Neural cell (in vitro differentiated cells): ENCODE results near the gene RASGRP3. TPM values are rescaled to one million over a fixed set of nuclear protein-coding genes. Genes with fewer than 3 reads are reported as not detected.

Source experiments
- H2AFZ ChIP-seq: fragments of 200-600, 300-800 bp; sonication (generic), shearing (Covaris generic); 2 replicates; pipeline ENCODE4 v1.6.0; 2014; ENCODE audit warnings: low read depth, mild to moderate bottlenecking, antibody characterized with exemption, low read length, moderate library complexity
- H3F3A ChIP-seq: fragments of 200-600 bp; shearing (Covaris generic); 2 replicates; pipeline ENCODE4 v1.6.1; 2016; ENCODE audit warnings: mild to moderate bottlenecking, moderate library complexity, mixed read lengths, antibody characterized with exemption, low read length; ENCODE audit not compliant: insufficient read depth, poor library complexity, severe bottlenecking
- H3K27ac ChIP-seq: fragments of 200-600, 300-800 bp; sonication (generic), shearing (Covaris generic); 2 replicates; pipeline ENCODE4 v1.5.1; 2014; ENCODE audit warnings: mild to moderate bottlenecking, low read length, moderate library complexity
- H3K27me3 ChIP-seq: fragments of 300-800, 200-600 bp; sonication (generic), shearing (Covaris generic); 2 replicates; pipeline ENCODE4 v1.6.0; 2014; ENCODE audit warnings: mild to moderate bottlenecking, low read depth, low read length, moderate library complexity; ENCODE audit not compliant: insufficient read depth
- H3K36me3 ChIP-seq: fragments of 300-800, 200-600 bp; sonication (generic), shearing (Covaris generic); 2 replicates; pipeline ENCODE4 v1.5.1; 2014; ENCODE audit warnings: mild to moderate bottlenecking, antibody characterized with exemption, low read length, moderate library complexity; ENCODE audit not compliant: insufficient read depth
- H3K4me2 ChIP-seq: fragments of 300-800, 200-600 bp; sonication (generic), shearing (Covaris generic); 2 replicates; pipeline ENCODE4 v1.6.0; 2014; ENCODE audit warnings: mild to moderate bottlenecking, low read length
- H3K4me3 ChIP-seq: fragments of 300-800, 200-600 bp; sonication (generic), shearing (Covaris generic); 2 replicates; pipeline ENCODE4 v1.5.1; 2014; ENCODE audit warnings: mild to moderate bottlenecking, low read length, moderate library complexity
- H3K79me2 ChIP-seq: fragments of 200-600 bp; shearing (Covaris generic); replicated peaks from 2 replicates; pipeline ENCODE4 v1.6.0; 2014; ENCODE audit warnings: mild to moderate bottlenecking, low read length, moderate library complexity; ENCODE audit not compliant: insufficient read depth
- H3K9ac ChIP-seq: fragments of 300-800, 200-600 bp; sonication (generic), shearing (Covaris generic); 2 replicates; pipeline ENCODE4 v1.6.1; 2016; ENCODE audit warnings: mild to moderate bottlenecking, low read length, mixed read lengths
- H3K9me2 ChIP-seq: fragments of 200-600 bp; shearing (Covaris generic); 2 replicates; pipeline ENCODE4 v1.6.1; 2016; ENCODE audit warnings: mild to moderate bottlenecking, low read length, mixed read lengths; ENCODE audit not compliant: insufficient read depth
- H3K9me3 ChIP-seq: fragments of 200-600, 300-800 bp; sonication (generic), shearing (Covaris generic); 2 replicates; pipeline ENCODE4 v1.6.1; 2016; ENCODE audit warnings: mild to moderate bottlenecking, mixed run types, low read length, moderate library complexity, mixed read lengths
- H4K20me1 ChIP-seq: fragments of 200-600 bp; shearing (Covaris generic); 2 replicates; pipeline ENCODE4 v1.6.1; 2016; ENCODE audit warnings: mild to moderate bottlenecking, mixed run types; ENCODE audit not compliant: insufficient read depth
- CTCF ChIP-seq: fragments of 450-650 bp; IDR thresholded peaks from 2 replicates; pipeline ENCODE4 v1.5.1; 2014; ENCODE audit warnings: antibody characterized with exemption, mild to moderate bottlenecking, moderate library complexity; ENCODE audit not compliant: poor library complexity, severe bottlenecking
- EP300 ChIP-seq: fragments of 450-650 bp; conservative IDR thresholded peaks from 2 replicates; pipeline ENCODE4 v1.6.1; 2014; ENCODE audit warnings: antibody characterized with exemption, mild to moderate bottlenecking, moderate library complexity; ENCODE audit not compliant: poor library complexity, severe bottlenecking
- EZH2 ChIP-seq: fragments of 200-600, 300-800 bp; shearing (Covaris generic), sonication (generic); IDR thresholded peaks from 2 replicates; pipeline ENCODE4 v1.6.1; 2014; ENCODE audit warnings: antibody characterized with exemption, low read length, borderline replicate concordance, mild to moderate bottlenecking; ENCODE audit not compliant: insufficient read depth, poor library complexity, severe bottlenecking
- MXI1 ChIP-seq: fragments of 450-650 bp; conservative IDR thresholded peaks from 2 replicates; pipeline ENCODE4 v1.6.1; 2014; ENCODE audit warnings: antibody characterized with exemption, mild to moderate bottlenecking; ENCODE audit not compliant: poor library complexity, severe bottlenecking
- POLR2AphosphoS5 ChIP-seq: IDR thresholded peaks from 2 replicates; pipeline ENCODE4 v1.6.1; 2012
- RAD21 ChIP-seq: fragments of 450-650 bp; conservative IDR thresholded peaks from 2 replicates; pipeline ENCODE4 v1.6.1; 2014; ENCODE audit warnings: antibody characterized with exemption, mild to moderate bottlenecking, moderate library complexity
- REST ChIP-seq: IDR thresholded peaks from 2 replicates; pipeline ENCODE4 v1.6.1; 2012; ENCODE audit warnings: borderline replicate concordance
- SMC3 ChIP-seq: fragments of 450-650 bp; conservative IDR thresholded peaks from 2 replicates; pipeline ENCODE4 v1.6.1; 2014; ENCODE audit warnings: antibody characterized with exemption, mild to moderate bottlenecking, moderate library complexity; ENCODE audit not compliant: poor library complexity
- TAF1 ChIP-seq: IDR thresholded peaks from 2 replicates; pipeline ENCODE4 v1.6.1; 2012; ENCODE audit warnings: low read depth
- polyA plus RNA-seq: library from polyadenylated mRNA; depleted of rRNA; stranded (reverse); fragments of >200 nt; gene quantifications from 2 replicates; pipeline ENCODE4 v1.2.3, GENCODE V29; 2014

The RASGRP3 gene
- polyA plus RNA-seq, 1 donor from 2014 or later = 25.3 TPM

- Histone ChIP-seq H3K9me3 (no peaks in the 10 kb centered on the region), H3K9me2 (no peaks in the 10 kb centered on the region), H3K79me2 (no peaks in the 10 kb centered on the region), H3K27me3 (no peaks in the 10 kb centered on the region), H3K36me3 (no peaks in the 10 kb centered on the region), H3F3A (no peaks in the 10 kb centered on the region), H4K20me1 (no peaks in the 10 kb centered on the region), H3K4me2 (no peak overlapping the region), H3K9ac (no peak overlapping the region), H3K4me3 (no peak overlapping the region), H2AFZ (no peak overlapping the region), H3K27ac (peak overlapping the region; percentile 29)
- peak; percentile 92 for TF ChIP-seq EP300
- no peak for TF ChIP-seq RAD21
- TF ChIP-seq POLR2AphosphoS5 = peak; percentile 91
- TF ChIP-seq EZH2 = no peak
- TF ChIP-seq SMC3 = no peak
- peak; percentile 39 for TF ChIP-seq REST
Observed at GRCh38 chr2:33513480-33513879, 37.0 kb downstream of the RASGRP3 start.

- no peak overlapping the region for H3K9ac ChIP-seq
- no peaks in the 10 kb centered on the region for H3K9me2 ChIP-seq
Observed at GRCh38 chr2:33516456-33516995, 40.1 kb downstream of the RASGRP3 start.

More at GRCh38 chr2:33516456-33516995, 40.1 kb downstream of the RASGRP3 start:
- no peak overlapping the region for H3K27ac ChIP-seq
- H4K20me1 ChIP-seq = no peaks in the 10 kb centered on the region
- H3K27me3 ChIP-seq = no peaks in the 10 kb centered on the region
- no peaks in the 10 kb centered on the region for H3K9me3 ChIP-seq
- TF ChIP-seq MXI1 (no peak), POLR2AphosphoS5 (no peak), TAF1 (no peak), REST (no peak), CTCF (no peak), EZH2 (no peak), EP300 (no peak), SMC3 (no peak), RAD21 (no peak)
- H3K4me3 ChIP-seq = no peak overlapping the region
- H3K79me2 ChIP-seq = no peaks in the 10 kb centered on the region
- no peaks in the 10 kb centered on the region for H3K36me3 ChIP-seq
- H3K4me2 ChIP-seq = no peak overlapping the region
- H3F3A ChIP-seq = no peaks in the 10 kb centered on the region
- no peak overlapping the region for H2AFZ ChIP-seq
